ENCODE measurements around the gene AGAP9.
"Not testable (repeated sequence)": the region's sequence is repeated elsewhere in the genome, so short reads cannot be mapped to it uniquely, and the experiment has no call there.

GRCh38 chr10:47558109-47558508 lies 34.7 kb upstream of the AGAP9 start:
- TF ChIP-seq EZH2 (conservative IDR thresholded peaks at IDR 0.05; ENCODE audit: low read depth, low read length); ZNF431 (CRISPR knock-in tag; IDR thresholded peaks at IDR 0.05; ENCODE audit: borderline replicate concordance, low read depth); AFF4 (CRISPR knock-in tag; IDR thresholded peaks at IDR 0.05); ZNF558 (CRISPR knock-in tag; IDR thresholded peaks at IDR 0.05; ENCODE audit: borderline replicate concordance): not testable (repeated sequence)

Data from HepG2 (cell line).